OCI-LY1 (cell line): ENCODE measurements around the gene AMDHD2.
"Not testable (repeated sequence)": the region's sequence is repeated elsewhere in the genome, so short reads cannot be mapped to it uniquely, and the experiment has no call there.

Experiments
- CTCF ChIP-seq: fragments of 200-600 bp; sonication (generic), shearing (Covaris generic); IDR thresholded peaks from 2 replicates; pipeline ENCODE4 v1.5.1; 2017; ENCODE audit warnings: mild to moderate bottlenecking, antibody characterized with exemption, low read length, moderate library complexity, mixed read lengths
- EZH2 ChIP-seq: fragments of 200-600 bp; sonication (generic), shearing (Covaris generic); IDR thresholded peaks from 2 replicates; pipeline ENCODE4 v1.8.0; 2017; ENCODE audit warnings: borderline replicate concordance, mixed run types, mild to moderate bottlenecking, antibody characterized with exemption, low read length, moderate library complexity, mixed read lengths

GRCh38 chr16:2557150-2557549 is 37.0 kb downstream of the AMDHD2 start:
- TF ChIP-seq CTCF, EZH2: not testable (repeated sequence)
